K562 (cell line): ENCODE results near the gene CUX1. TPM values are rescaled to one million over a fixed set of nuclear protein-coding genes. Genes with fewer than 3 reads are reported as not detected.

Experiments
- EP300 ChIP-seq: IDR thresholded peaks from 2 replicates; pipeline ENCODE4 v1.6.1; 2012; ENCODE audit warnings: low read length, improper control_type of control experiment
- FIP1L1 ChIP-seq: fragments of 200-400 bp; formaldehyde crosslinking; IDR thresholded peaks from 2 replicates; pipeline ENCODE4 v1.6.1; 2018; ENCODE audit warnings: mild to moderate bottlenecking, low read depth, low read length; ENCODE audit not compliant: poor library complexity, severe bottlenecking
- GTF2F1 ChIP-seq: IDR thresholded peaks from 2 replicates; pipeline ENCODE4 v1.6.1; 2011; ENCODE audit warnings: low read depth, low read length, improper control_type of control experiment
- HDAC3 ChIP-seq: fragments of 450-650 bp; IDR thresholded peaks from 2 replicates; pipeline ENCODE4 v1.6.1; 2018; ENCODE audit warnings: borderline replicate concordance, mild to moderate bottlenecking, moderate library complexity; ENCODE audit not compliant: partially characterized antibody
- HDGF ChIP-seq: fragments of 450-650 bp; IDR thresholded peaks from 2 replicates; pipeline ENCODE4 v1.6.1; 2016
- HMGN3 ChIP-seq: IDR thresholded peaks from 2 replicates; pipeline ENCODE4 v1.6.1; 2011; ENCODE audit warnings: borderline replicate concordance, low read depth, mild to moderate bottlenecking, mixed read lengths, low read length; ENCODE audit not compliant: insufficient read length; ENCODE audit errors: extremely low read depth
- HNRNPL ChIP-seq: fragments of 200-400 bp; formaldehyde crosslinking; IDR thresholded peaks from 2 replicates; pipeline ENCODE4 v1.6.1; 2017; ENCODE audit warnings: low read depth, mild to moderate bottlenecking, low read length
- NEUROD1 ChIP-seq: fragments of 150-350 bp; IDR thresholded peaks from 2 replicates; pipeline ENCODE4 v1.6.1; 2014; ENCODE audit warnings: borderline replicate concordance, low read length, low read depth; ENCODE audit not compliant: partially characterized antibody
- NRF1 ChIP-seq, 2 experiments: fragments of 450-650 bp; IDR thresholded peaks in 1 of 2; conservative IDR thresholded peaks in 1 of 2; 2 replicates each; pipeline ENCODE4 v1.6.1; 2014; ENCODE audit warnings: mild to moderate bottlenecking in 2 of 2
- RB1 ChIP-seq: fragments of 450-650 bp; IDR thresholded peaks from 2 replicates; pipeline ENCODE4 v1.6.1; 2017; ENCODE audit warnings: low read depth, mild to moderate bottlenecking
- TRIM24 ChIP-seq, 2 experiments: fragments of 450-650 bp; IDR thresholded peaks; 2 replicates each; pipeline ENCODE4 v1.6.1; 2016
- ZBTB17 ChIP-seq: fragments of 450-650 bp; formaldehyde crosslinking; IDR thresholded peaks from 2 replicates; pipeline ENCODE4 v1.4.0; 2020; ENCODE audit warnings: mild to moderate bottlenecking
- ZKSCAN1 ChIP-seq: fragments of 150-350 bp; IDR thresholded peaks from 2 replicates; pipeline ENCODE4 v1.6.1; 2016; ENCODE audit warnings: low read depth, low read length
- ZNF282 ChIP-seq: sonication (generic); formaldehyde crosslinking; IDR thresholded peaks from 2 replicates; pipeline ENCODE4 v1.8.1; 2023; ENCODE audit warnings: missing genetic modification reagents
- ZNF347 ChIP-seq: fragments of 450-650 bp; formaldehyde crosslinking; IDR thresholded peaks from 2 replicates; pipeline ENCODE4 v1.4.0; 2020; ENCODE audit warnings: low read depth, mild to moderate bottlenecking, moderate library complexity
- ZNF384 ChIP-seq: IDR thresholded peaks from 2 replicates; pipeline ENCODE4 v1.6.1; 2012; ENCODE audit warnings: low read depth, low read length, improper control_type of control experiment
- ZNF785 ChIP-seq: fragments of 250-450 bp; sonication (Bioruptor Pico); IDR thresholded peaks from 2 replicates; pipeline ENCODE4 v1.4.0; 2020; ENCODE audit warnings: mild to moderate bottlenecking
- polyA plus RNA-seq, 8 experiments: library from polyadenylated mRNA; depleted of rRNA in 4 of 8; stranded (reverse) in 5 of 8; unstranded in 3 of 8; fragments of >200 nt; fragmentation: Nextera tagmentation in 2 of 8; fragmentation: Illumina TruSeq in 1 of 8; extraction: Ambion mirVana in 2 of 8; extraction: Trizol in 1 of 8; gene quantifications; 2 replicates each; pipeline versions ENCODE4 v1.2.1 to v1.2.3, GENCODE V29; 2011 to 2014; ENCODE audit warnings: inconsistent platforms in 1 of 8, missing spikeins in 1 of 8
- total RNA-seq, 7 experiments: library from RNA; depleted of rRNA in 6 of 7; stranded (reverse); fragments of >200 nt in 6 of 7; fragmentation: Illumina TruSeq in 2 of 7; extraction: Trizol in 2 of 7; gene quantifications; 2 replicates each; pipeline versions ENCODE4 v1.2.1 to v1.2.3, GENCODE V29; 2011 to 2021; ENCODE audit warnings: low replicate concordance in 1 of 7
- TF ChIP-seq, protein P1 (sequence below): fragments of 450-650 bp; formaldehyde crosslinking; IDR thresholded peaks from 2 replicates; pipeline ENCODE4 v1.4.0; 2020; ENCODE audit warnings: mild to moderate bottlenecking, moderate library complexity
- TF ChIP-seq, protein P2 (sequence below): fragments of 450-650 bp; IDR thresholded peaks from 2 replicates; pipeline ENCODE4 v1.6.1; 2014; ENCODE audit warnings: low read depth, mild to moderate bottlenecking, moderate library complexity, borderline replicate concordance
- TF ChIP-seq, protein P3 (sequence below): fragments of 450-650 bp; IDR thresholded peaks from 2 replicates; pipeline ENCODE4 v1.6.1; 2016; ENCODE audit warnings: missing biosample characterization, missing genetic modification characterization
- TF ChIP-seq, protein P4 (sequence below): sonication (generic); formaldehyde crosslinking; IDR thresholded peaks from 2 replicates; pipeline ENCODE4 v1.9.0; 2022; ENCODE audit warnings: mild to moderate bottlenecking, missing genetic modification reagents
- TF ChIP-seq, protein P5 (sequence below), 3 experiments: fragments of 200-800 bp in 1 of 3; sonication (Bioruptor generic) in 1 of 3; sonication (generic) in 1 of 3; formaldehyde crosslinking in 1 of 3; IDR thresholded peaks; 2 replicates each; pipeline versions ENCODE4 v1.6.1 to v1.8.0; 2016 to 2022; ENCODE audit warnings: mild to moderate bottlenecking in 2 of 3, missing compliant biosample characterization in 2 of 3, missing genetic modification characterization in 2 of 3, missing genetic modification reagents in 1 of 3

Gene CUX1
- total and polyA plus RNA-seq, 9 of the 15 experiments (the other 6 are each of a cell fraction or from before 2014, with no cell fraction given): 3.6 to 55.3 (median 25.2) TPM

DNA sequence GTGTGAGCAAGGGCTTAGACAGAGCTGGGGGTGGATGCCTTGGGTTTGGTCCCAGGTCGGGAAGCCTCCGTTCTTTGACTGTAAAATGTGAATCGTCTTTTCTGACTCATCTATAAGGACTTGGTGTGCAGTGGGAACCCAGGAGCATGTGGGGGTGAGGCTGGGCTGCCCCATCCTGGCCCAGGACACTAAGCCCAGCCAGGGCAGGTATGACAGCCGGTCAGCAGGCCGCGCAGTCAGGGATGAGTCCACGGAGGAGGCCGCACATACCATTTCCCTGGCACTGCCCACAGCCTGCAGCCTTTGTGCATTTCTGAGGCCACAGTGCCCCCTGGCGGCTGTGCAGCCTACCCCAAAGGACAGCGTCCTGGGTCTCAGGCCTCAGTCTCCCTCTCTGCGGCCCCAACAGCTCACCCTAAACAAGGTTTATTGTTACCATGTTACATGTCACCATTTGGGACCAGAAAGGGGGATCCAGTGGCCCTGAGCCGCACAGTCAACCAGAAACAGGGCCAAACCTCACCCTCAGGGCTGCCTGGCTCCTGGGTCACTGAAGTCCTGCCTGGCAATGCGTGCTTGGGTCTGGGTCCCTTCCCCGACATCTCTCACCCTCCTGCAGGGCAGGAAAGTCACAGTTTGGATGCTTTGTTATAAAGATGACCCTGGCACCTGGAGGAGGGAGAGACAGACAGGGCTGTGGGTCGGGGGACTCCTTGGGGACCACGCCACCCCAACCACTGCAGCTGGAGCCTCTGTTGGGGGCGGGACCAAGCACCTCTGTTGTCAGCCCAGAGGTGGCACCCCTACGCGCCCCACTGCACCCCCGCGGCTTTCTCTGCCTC is 454.9 kb downstream of the CUX1 start (continued):
- TF ChIP-seq NRF1 (conservative IDR thresholded peaks at IDR 0.05 in 1 of 2, IDR thresholded peaks at IDR 0.05 in 1 of 2): no peak
- peak; percentile 25; the same call in 1 of the 2 replicates for TF ChIP-seq EP300
- TF ChIP-seq ZNF282: no peak
- 0 out of 2 replicates have a peak, but pooled peaks have one; percentile 41 for TF ChIP-seq ZKSCAN1
- TF ChIP-seq ZBTB17: peak; percentile 87
- TF ChIP-seq FIP1L1: no peak
- TF ChIP-seq HMGN3: peak; percentile 44
- TF ChIP-seq GTF2F1: 0 out of 2 replicates have a peak, but pooled peaks have one; percentile 24
- TF ChIP-seq ZNF347: no peak
- peak; percentile 75; the same call in 1 of the 2 replicates for TF ChIP-seq RB1
- no peak for TF ChIP-seq HDAC3
- TF ChIP-seq TRIM24 (IDR thresholded peaks at IDR 0.05): no peak
- TF ChIP-seq, protein P1, sequence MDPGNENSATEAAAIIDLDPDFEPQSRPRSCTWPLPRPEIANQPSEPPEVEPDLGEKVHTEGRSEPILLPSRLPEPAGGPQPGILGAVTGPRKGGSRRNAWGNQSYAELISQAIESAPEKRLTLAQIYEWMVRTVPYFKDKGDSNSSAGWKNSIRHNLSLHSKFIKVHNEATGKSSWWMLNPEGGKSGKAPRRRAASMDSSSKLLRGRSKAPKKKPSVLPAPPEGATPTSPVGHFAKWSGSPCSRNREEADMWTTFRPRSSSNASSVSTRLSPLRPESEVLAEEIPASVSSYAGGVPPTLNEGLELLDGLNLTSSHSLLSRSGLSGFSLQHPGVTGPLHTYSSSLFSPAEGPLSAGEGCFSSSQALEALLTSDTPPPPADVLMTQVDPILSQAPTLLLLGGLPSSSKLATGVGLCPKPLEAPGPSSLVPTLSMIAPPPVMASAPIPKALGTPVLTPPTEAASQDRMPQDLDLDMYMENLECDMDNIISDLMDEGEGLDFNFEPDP (CRISPR knock-in tag): no peak
- TF ChIP-seq, protein P2, sequence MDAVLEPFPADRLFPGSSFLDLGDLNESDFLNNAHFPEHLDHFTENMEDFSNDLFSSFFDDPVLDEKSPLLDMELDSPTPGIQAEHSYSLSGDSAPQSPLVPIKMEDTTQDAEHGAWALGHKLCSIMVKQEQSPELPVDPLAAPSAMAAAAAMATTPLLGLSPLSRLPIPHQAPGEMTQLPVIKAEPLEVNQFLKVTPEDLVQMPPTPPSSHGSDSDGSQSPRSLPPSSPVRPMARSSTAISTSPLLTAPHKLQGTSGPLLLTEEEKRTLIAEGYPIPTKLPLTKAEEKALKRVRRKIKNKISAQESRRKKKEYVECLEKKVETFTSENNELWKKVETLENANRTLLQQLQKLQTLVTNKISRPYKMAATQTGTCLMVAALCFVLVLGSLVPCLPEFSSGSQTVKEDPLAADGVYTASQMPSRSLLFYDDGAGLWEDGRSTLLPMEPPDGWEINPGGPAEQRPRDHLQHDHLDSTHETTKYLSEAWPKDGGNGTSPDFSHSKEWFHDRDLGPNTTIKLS: no peak
- TF ChIP-seq, protein P3, sequence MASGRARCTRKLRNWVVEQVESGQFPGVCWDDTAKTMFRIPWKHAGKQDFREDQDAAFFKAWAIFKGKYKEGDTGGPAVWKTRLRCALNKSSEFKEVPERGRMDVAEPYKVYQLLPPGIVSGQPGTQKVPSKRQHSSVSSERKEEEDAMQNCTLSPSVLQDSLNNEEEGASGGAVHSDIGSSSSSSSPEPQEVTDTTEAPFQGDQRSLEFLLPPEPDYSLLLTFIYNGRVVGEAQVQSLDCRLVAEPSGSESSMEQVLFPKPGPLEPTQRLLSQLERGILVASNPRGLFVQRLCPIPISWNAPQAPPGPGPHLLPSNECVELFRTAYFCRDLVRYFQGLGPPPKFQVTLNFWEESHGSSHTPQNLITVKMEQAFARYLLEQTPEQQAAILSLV (tag): no peak
- TF ChIP-seq, protein P4, sequence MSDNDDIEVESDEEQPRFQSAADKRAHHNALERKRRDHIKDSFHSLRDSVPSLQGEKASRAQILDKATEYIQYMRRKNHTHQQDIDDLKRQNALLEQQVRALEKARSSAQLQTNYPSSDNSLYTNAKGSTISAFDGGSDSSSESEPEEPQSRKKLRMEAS (CRISPR knock-in tag): 0 out of 2 replicates have a peak, but pooled peaks have one; percentile 24
- peak; percentile 40 for TF ChIP-seq NEUROD1
- peak; percentile 83 for TF ChIP-seq HDGF
- TF ChIP-seq ZNF384: 0 out of 2 replicates have a peak, but pooled peaks have one; percentile 36
- TF ChIP-seq HNRNPL: peak; percentile 71; the same call in 1 of the 2 replicates
- TF ChIP-seq, protein P5, sequence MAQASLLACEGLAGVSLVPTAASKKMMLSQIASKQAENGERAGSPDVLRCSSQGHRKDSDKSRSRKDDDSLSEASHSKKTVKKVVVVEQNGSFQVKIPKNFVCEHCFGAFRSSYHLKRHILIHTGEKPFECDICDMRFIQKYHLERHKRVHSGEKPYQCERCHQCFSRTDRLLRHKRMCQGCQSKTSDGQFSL (CRISPR knock-in tag; IDR thresholded peaks at IDR 0.05): peak; percentile 48; the same call in 1 of the 2 replicates
- TF ChIP-seq, protein P5 (tag; IDR thresholded peaks at IDR 0.05): no peak
- TF ChIP-seq ZNF785 (CRISPR knock-in tag): no peak
